ENCODE measurements around the gene FAM78B.
A peak's percentile ranks its signal among the peaks of the same experiment; 100 is the strongest.

Gene FAM78B

DNA sequence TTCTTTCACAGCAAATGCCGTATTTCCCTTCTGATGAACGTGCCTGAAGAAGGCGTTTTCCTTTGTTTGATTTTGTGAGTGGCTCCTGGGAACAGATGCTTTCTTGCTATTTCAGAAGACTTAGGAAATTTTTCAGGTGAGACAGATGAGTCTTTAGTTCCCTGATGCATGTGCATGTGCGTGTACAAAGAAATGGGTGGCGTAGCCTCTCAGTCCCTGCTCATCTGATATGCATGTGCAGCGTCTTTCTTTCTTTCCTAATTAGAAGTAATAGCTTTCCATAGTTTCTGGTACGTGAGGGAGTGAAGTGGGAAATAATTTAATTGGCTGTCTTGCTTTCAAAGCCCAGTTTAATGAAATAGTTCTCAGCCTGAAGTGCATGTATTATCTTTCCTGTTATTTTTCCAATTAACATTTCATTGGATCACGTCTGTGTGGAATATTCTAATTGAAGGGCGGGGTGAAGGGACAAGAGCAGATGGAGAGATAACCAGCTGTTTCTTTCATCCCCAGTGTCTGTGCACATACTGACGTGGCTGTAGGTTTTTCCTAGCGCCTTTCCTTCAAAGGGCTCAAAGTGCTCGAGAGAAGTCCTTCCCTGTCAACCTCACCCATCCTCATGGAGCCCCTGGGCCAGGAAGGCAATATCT is 104.3 kb downstream of the FAM78B start:
- peak; percentile 78 to 87 for DNase-seq

DNA sequence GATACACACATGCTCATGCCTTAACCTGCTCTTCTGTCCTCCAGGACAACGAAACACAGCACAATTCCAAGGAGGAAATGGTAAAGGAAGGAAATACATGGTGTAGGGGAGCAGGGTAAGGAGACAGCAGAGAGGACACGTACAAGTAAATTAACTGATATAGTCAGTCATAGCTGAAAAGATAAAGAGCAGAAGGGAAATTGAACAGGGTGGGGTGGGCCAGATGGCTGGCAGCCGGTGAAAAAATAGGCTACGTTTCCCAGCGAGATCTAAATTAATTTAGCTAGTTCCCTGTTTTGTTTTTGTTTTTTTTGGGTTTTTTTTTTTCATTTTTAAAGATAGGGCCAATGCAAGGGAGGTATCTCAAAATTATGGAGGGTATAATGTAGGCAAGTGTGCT is 109.2 kb downstream of the FAM78B start:
- DNase-seq = no peak

DNA sequence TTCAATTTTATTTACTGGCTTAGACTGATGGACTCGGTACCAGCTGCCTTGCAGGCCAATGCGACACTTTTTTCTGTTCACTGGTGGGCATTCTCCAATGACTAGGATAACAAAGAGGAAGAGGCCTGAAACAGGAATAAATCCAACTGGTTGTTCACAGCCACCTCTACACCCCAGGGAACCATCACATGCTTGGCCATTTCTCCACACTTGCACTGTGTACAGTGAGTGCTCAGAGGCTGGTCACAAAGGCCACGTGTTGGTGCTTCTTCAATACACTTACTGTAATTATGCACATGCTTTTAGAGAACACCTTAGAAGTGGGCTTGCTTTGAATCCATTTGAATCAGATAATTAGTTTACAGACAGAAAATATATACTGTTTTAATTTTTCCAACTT is 113.4 kb downstream of the FAM78B start:
- DNase-seq = no peak

DNA sequence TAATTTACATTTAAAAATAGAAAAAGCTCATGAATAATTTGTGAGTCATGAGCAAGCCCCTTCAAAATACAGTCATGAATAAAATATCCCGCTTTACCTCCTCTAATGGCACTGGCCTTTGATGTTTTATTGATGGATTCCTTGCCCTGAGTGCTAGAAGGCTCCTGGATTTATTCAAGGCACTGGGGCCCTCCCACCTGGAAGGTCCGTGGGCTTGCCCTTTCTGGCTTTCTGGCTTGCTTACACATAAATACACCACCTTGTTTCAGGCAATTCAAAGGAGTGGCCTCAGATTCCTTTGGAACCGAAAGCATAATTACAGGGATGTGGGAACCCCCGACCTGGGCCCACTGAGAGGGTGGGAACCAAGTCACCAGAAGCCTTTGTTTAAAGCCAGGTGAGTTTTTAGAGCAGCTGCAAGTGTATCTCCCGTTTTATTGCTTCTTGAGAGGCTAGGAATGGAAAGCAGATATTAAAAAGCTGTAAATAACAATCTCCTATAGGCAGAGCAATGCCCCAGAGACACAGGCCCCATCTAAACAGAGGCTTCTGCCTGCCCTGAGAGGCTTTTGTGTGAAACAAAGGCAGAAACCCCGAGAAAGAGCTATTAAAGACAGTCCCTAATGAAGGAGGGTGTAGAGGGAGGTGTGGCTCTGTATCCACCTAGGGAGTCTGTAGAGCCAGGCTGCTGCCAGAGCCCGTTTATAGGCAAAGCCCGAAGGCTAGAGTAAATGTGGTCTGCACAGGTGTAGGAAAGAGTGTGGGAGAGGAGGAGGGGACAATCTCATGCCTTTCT is 126.4 kb downstream of the FAM78B start:
- DNase-seq = no peak

DNA sequence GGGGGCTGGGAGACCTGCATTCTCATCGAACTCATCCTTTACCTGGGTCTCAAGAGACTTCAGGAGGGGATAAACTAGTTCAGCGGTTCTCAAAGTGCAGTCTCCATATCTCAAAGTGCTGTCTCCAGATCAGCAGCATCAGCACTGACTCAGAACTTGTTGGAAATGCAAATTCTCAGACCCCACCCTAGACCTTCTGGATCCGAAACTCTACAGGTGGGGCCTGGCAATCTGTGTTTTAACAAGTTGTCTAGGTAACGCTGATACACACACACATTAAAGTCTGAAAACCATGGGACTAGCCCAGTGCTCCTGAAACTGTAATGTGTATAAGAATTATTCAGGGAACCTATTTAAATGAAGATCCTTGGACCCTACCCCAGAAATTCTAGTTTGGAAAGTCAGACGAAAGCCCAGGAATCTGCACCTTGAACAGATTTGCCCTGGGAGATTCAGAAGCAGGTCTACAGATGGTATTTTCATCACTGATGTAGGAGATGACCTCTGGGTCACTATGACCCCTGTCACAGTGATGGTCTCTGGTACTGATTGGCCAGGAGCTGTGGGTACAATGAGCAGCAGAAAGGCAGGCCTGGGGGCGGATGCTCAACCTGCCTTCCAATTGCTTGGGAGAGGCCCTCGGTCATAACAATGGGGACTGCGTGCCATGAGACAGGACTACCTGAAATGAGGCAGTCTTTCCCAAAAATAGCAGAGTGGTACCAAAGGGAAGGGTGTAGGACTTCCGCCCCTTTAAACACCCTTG is 127.2 kb downstream of the FAM78B start:
- DNase-seq = no peak

DNA sequence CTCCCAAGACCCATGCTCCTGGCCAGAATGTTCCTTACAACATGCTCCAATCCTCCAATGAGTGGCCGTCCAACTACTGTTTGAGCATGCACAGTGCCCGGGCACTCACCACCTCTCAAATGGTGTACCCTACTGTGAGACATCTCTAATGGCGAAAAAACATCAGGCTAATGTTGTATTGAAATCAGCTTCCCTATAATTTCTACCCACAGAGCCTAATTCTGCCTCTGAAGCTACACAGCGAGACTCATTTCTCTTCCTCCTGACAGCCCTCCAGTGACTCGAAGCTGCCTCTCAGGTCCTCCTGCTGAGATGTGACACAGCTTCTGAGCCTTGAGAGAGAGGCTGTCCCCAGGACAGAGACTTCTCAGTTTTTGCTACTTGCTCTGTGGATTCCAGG is 130.7 kb downstream of the FAM78B start:
- DNase-seq = no peak

DNA sequence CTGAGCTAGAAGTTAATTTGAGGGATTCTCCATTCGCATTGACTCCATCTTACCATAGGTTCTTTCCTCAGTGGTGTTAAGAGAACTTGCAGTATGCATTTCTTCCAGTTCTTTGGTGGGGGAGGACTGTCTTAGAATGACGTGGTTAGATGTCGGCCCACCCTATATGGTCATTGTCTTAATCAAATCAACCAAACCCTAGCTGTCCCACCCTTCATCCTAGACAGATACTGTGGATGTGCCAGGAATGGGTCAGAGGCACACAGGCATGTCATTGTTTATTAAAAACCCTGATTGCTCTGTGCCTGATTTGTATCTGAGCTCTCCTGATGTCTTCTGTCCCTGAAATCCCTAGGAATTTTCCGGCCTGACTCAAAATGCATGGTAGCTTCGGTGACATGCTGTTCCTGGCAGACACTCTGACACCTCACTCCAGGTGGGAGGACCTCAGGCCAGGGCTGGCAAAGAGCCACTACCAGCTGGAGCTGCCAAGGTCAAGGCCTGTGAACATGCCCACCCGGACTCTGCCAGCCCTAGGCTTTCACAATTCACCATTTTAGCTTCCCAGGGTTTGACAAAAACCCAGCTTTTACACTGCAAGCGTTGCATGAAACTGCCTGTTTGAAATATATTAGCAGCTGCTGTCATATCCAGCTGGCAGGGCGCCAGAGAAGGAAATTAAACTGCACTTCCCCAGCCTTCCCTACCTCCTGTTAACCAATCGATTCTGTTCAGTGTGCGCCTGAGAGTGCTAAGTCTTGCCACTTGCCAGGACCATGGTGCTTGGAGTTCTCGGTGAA is 134.0 kb downstream of the FAM78B start:
- DNase-seq = peak; percentile 62 to 83

DNA sequence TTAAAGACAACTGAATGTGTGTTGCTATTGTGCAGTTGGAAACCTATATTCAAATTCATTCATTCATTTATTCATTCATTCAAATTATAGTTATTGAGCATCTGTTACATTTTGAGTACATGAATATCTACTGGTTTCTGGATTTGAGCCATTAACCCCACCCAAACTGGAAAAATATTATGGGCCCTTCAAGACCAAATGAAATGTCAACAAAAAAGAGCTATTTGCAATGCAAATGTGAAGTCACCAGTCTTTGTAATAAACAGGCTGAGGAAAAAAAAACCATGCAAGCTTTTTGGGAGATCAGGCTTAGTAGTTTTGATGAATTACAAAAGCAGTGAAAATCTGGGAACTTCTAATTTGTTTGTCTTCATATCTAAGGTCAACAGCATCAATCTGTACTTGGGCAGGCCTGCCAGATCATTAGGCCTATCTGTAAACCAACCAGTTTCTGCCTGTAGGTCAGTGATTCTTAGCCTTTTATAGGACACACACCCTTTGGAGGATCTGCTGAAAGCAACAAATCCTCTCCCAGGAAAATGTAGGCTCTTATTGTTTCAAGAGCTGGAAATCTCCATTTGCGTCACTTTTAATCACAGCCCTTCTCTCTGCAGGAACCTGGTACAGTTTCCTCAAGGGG is 134.7 kb downstream of the FAM78B start:
- no peak for DNase-seq

DNA sequence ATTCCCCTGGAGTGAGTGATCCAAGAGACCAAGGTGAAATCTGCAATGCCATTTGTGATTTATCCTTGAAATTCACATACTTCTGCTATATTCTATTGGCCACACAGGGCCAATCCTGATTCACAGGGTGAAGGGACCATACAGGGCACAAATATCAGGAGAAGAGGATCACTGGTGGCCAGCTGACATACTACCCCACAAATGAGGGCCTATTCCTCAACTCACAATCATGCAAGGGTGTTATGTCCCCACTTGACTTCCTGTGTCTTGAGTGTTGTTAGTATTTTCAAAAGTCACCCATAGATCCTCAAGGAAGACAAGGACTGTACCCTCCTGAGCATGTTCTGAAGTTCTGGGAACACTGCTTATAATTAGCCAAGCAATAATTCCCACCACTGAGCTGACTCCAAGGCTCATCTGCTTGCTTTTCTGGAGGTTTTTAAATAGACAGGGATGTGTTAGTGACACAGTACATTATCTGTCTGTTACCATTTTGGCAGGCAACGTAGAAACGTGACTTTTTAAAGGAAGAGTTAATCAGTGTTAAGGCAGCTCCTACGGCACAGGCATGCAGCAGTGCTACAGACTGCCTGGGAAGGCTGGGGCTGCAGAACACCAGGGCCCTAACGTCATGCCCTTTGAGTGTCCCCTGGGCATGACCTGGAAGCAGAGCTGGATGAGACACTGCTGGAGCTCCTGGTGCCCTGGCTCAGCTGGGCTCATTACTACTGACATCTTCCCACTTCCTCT is 137.4 kb downstream of the FAM78B start:
- no peak for DNase-seq

DNA sequence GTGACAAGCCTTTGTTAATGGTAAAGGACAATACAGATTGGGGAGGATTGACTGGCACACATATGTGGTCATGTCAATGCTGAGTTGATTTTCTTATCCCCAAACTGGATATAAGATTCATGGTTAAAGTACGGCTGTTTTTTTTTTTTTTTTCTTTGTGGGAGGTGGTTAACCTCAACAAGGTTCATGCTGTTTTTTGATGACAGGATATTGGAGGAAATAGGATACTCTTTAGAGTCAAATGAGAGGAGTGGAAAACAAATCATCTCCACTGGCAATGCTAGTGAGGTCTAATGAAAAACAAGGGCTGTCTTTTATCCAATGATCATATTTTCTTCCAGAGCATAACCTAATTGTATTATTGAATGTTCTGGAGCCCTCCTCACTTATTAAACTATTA is 140.2 kb downstream of the FAM78B start:
- no peak for DNase-seq

DNA sequence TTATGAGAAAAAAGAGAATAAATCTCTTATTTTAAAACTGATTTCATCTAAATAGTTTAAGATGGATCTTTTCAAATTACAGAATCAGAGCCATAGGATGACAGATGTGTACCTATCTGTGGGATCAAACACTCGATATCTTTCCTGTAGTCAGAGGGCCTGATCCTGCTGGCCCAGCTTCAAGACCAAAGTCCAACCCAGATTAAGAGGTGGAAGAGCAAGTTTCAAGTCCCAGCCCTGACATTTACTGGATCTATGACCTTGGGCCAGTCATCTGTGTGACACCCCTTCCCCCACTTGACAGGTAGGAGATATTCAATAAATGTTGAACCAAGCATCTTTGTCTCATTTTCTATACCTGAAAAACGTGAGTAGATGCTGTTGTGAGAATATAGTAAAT is 140.7 kb downstream of the FAM78B start:
- no peak for DNase-seq

DNA sequence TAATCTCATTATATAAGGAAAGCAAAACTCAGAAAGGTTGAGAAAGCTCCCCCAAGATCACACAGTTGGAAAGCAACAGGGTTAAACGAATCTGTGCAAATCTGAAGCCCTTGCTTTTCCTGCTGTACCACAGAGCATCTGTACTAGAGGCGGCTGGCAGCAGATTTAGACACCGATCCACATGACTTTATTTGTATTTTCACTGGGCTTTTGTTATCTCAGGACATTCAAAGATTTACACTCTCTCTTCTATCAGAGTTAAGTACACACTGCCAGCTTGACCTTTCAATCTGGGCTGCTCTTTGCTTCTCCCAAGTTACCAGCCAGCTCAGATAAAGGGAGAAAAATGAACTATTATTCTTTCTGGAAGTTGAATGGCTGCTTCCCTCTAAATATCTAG is 146.6 kb downstream of the FAM78B start:
- DNase-seq = no peak
